Lower leg skin (tissue), 3 donors: ENCODE results near the gene EXOSC7.
"Not testable (repeated sequence)": the region's sequence is repeated elsewhere in the genome, so short reads cannot be mapped to it uniquely, and the experiment has no call there.

ENCODE experiments used
- CTCF ChIP-seq, 3 donors: fragments of 450-650 bp; IDR thresholded peaks; one replicate each; pipeline ENCODE4 v1.5.1; 2016; ENCODE audit warnings: antibody characterized with exemption in 3 of 3, mild to moderate bottlenecking in 3 of 3, moderate library complexity in 2 of 3
- POLR2A ChIP-seq, 2 donors: fragments of 450-650 bp; IDR thresholded peaks; one replicate each; pipeline ENCODE4 v1.6.1; 2016 to 2017; ENCODE audit warnings: antibody characterized with exemption in 2 of 2, mild to moderate bottlenecking in 1 of 2, moderate library complexity in 1 of 2

- not testable (repeated sequence) for TF ChIP-seq POLR2A, CTCF (IDR thresholded peaks at IDR 0.05)
Measured at GRCh38 chr3:44986330-44986729, 10.3 kb downstream of the EXOSC7 start.
